WTC11 (cell line): ENCODE results near the gene SLC24A3. TPM values are rescaled to one million over a fixed set of nuclear protein-coding genes. Genes with fewer than 3 reads are reported as not detected.

ENCODE experiments used
- ATAC-seq: fragments of 200-7000 bp; cut with Tn5 transposase; 2 replicates; pipeline ENCODE4 v1.10.0; 2021; ENCODE audit warnings: mild to moderate bottlenecking, moderate library complexity
- CTCF ChIA-PET: fragments of 300-600 bp; sonication (Branson Sonifier 250); formaldehyde crosslinking; loops from one replicate; lab custom pipeline; 2021; ENCODE audit warnings: antibody characterized with exemption; lab: Charles Lee
- POLR2A ChIA-PET: fragments of 350-600 bp; sonication (Branson Sonifier 250); formaldehyde crosslinking; loops from one replicate; lab custom pipeline; 2021; ENCODE audit warnings: antibody characterized with exemption; lab: Charles Lee
- DNase-seq: peaks from one replicate; pipeline ENCODE4 v3.0.0; 2021; ENCODE audit warnings: low spot score
- H3K27ac Mint-ChIP-seq: 2 replicates; pipeline ENCODE4 v1.8.0; 2021; ENCODE audit warnings: mixed read lengths
- H3K27me3 Mint-ChIP-seq: 2 replicates; pipeline ENCODE4 v1.8.0; 2021; ENCODE audit warnings: low read depth, mild to moderate bottlenecking, moderate library complexity, mixed read lengths
- H3K36me3 Mint-ChIP-seq: 2 replicates; pipeline ENCODE4 v1.8.0; 2021; ENCODE audit warnings: mixed read lengths
- H3K4me1 Mint-ChIP-seq: 2 replicates; pipeline ENCODE4 v1.8.0; 2022; ENCODE audit warnings: mixed read lengths
- H3K4me3 Mint-ChIP-seq: 2 replicates; pipeline ENCODE4 v1.8.0; 2021; ENCODE audit warnings: mild to moderate bottlenecking, moderate library complexity, mixed read lengths
- H3K9me3 Mint-ChIP-seq: 2 replicates; pipeline ENCODE4 v1.8.0; 2021; ENCODE audit warnings: mixed read lengths
- ATF1 ChIP-seq: sonication (generic); formaldehyde crosslinking; IDR thresholded peaks from 2 replicates; pipeline ENCODE4 v1.8.1; 2023; ENCODE audit warnings: mild to moderate bottlenecking, moderate library complexity, missing genetic modification reagents
- CREB1 ChIP-seq: sonication (generic); formaldehyde crosslinking; IDR thresholded peaks from 2 replicates; pipeline ENCODE4 v1.8.0; 2023; ENCODE audit warnings: mild to moderate bottlenecking, missing genetic modification reagents
- ERG ChIP-seq: fragments of 250-450 bp; sonication (Bioruptor Pico); IDR thresholded peaks from 2 replicates; pipeline ENCODE4 v1.8.0; 2021; ENCODE audit warnings: mild to moderate bottlenecking
- ESRRA ChIP-seq: sonication (generic); formaldehyde crosslinking; IDR thresholded peaks from 2 replicates; pipeline ENCODE4 v1.8.1; 2022; ENCODE audit warnings: mild to moderate bottlenecking, missing genetic modification reagents, borderline replicate concordance
- FOXJ3 ChIP-seq: sonication (generic); formaldehyde crosslinking; IDR thresholded peaks from 2 replicates; pipeline ENCODE4 v1.9.0; 2021; ENCODE audit warnings: missing genetic modification reagents, mild to moderate bottlenecking, borderline replicate concordance
- GABPB1 ChIP-seq: sonication (generic); formaldehyde crosslinking; IDR thresholded peaks from 2 replicates; pipeline ENCODE4 v1.8.1; 2023; ENCODE audit warnings: mild to moderate bottlenecking, missing genetic modification reagents
- GRHL2 ChIP-seq: fragments of 250-450 bp; sonication (Bioruptor Pico); IDR thresholded peaks from 2 replicates; pipeline ENCODE4 v1.8.0; 2022; ENCODE audit warnings: mild to moderate bottlenecking, moderate library complexity; ENCODE audit not compliant: insufficient replicate concordance, severe bottlenecking
- JAZF1 ChIP-seq: fragments of 250-450 bp; sonication (Bioruptor Pico); IDR thresholded peaks from 2 replicates; pipeline ENCODE4 v1.9.0; 2021; ENCODE audit warnings: moderate library complexity, mild to moderate bottlenecking, inconsistent platforms
- JUN ChIP-seq: sonication (generic); formaldehyde crosslinking; IDR thresholded peaks from 2 replicates; pipeline ENCODE4 v1.8.0; 2023; ENCODE audit warnings: mild to moderate bottlenecking, missing genetic modification reagents
- KAT7 ChIP-seq: sonication (generic); formaldehyde crosslinking; IDR thresholded peaks from 2 replicates; pipeline ENCODE4 v1.8.1; 2023; ENCODE audit warnings: missing genetic modification reagents, mild to moderate bottlenecking, borderline replicate concordance
- PRRX2 ChIP-seq: fragments of 250-450 bp; sonication (Bioruptor Pico); IDR thresholded peaks from 2 replicates; pipeline ENCODE4 v1.8.0; 2021; ENCODE audit warnings: mild to moderate bottlenecking
- RORB ChIP-seq: fragments of 250-450 bp; sonication (Bioruptor Pico); IDR thresholded peaks from 2 replicates; pipeline ENCODE4 v1.9.0; 2021; ENCODE audit warnings: mild to moderate bottlenecking
- SMAD3 ChIP-seq: sonication (generic); formaldehyde crosslinking; IDR thresholded peaks from 2 replicates; pipeline ENCODE4 v1.8.0; 2022; ENCODE audit warnings: missing genetic modification reagents, mild to moderate bottlenecking, borderline replicate concordance
- SMAD4 ChIP-seq: sonication (generic); formaldehyde crosslinking; IDR thresholded peaks from 2 replicates; pipeline ENCODE4 v1.8.0; 2022; ENCODE audit warnings: mild to moderate bottlenecking, missing genetic modification reagents
- TEAD1 ChIP-seq: sonication (generic); formaldehyde crosslinking; IDR thresholded peaks from 2 replicates; pipeline ENCODE4 v1.8.0; 2022; ENCODE audit warnings: mild to moderate bottlenecking, missing genetic modification reagents
- USF2 ChIP-seq: sonication (generic); formaldehyde crosslinking; IDR thresholded peaks from 2 replicates; pipeline ENCODE4 v1.8.1; 2023; ENCODE audit warnings: mild to moderate bottlenecking, missing genetic modification reagents, moderate library complexity
- ZNF121 ChIP-seq: sonication (generic); formaldehyde crosslinking; IDR thresholded peaks from 2 replicates; pipeline ENCODE4 v1.8.0; 2023; ENCODE audit warnings: missing genetic modification reagents
- ZNF138 ChIP-seq: sonication (generic); formaldehyde crosslinking; conservative IDR thresholded peaks from 2 replicates; pipeline ENCODE4 v1.8.1; 2022; ENCODE audit warnings: mild to moderate bottlenecking, moderate library complexity, missing genetic modification reagents
- ZNF219 ChIP-seq: sonication (generic); formaldehyde crosslinking; IDR thresholded peaks from 2 replicates; pipeline ENCODE4 v1.8.0; 2023; ENCODE audit warnings: missing genetic modification reagents, mild to moderate bottlenecking, borderline replicate concordance
- ZNF263 ChIP-seq: sonication (generic); formaldehyde crosslinking; IDR thresholded peaks from 2 replicates; pipeline ENCODE4 v1.8.1; 2022; ENCODE audit warnings: low read depth, mild to moderate bottlenecking, moderate library complexity, missing genetic modification reagents
- ZNF512 ChIP-seq: sonication (generic); formaldehyde crosslinking; IDR thresholded peaks from 2 replicates; pipeline ENCODE4 v1.8.1; 2022; ENCODE audit warnings: missing genetic modification reagents, borderline replicate concordance
- total RNA-seq: library from RNA; stranded (reverse); gene quantifications from 3 replicates; pipeline ENCODE4 v1.2.3, GENCODE V29; 2021
- TF ChIP-seq, protein P1 (sequence below): sonication (generic); formaldehyde crosslinking; IDR thresholded peaks from 2 replicates; pipeline ENCODE4 v1.8.1; 2023; ENCODE audit warnings: mild to moderate bottlenecking, moderate library complexity, missing genetic modification reagents
- TF ChIP-seq, protein P2 (sequence below): sonication (generic); formaldehyde crosslinking; IDR thresholded peaks from 2 replicates; pipeline ENCODE4 v1.8.1; 2023; ENCODE audit warnings: mild to moderate bottlenecking, missing genetic modification reagents, moderate library complexity
- TF ChIP-seq, protein P3 (sequence below): sonication (generic); formaldehyde crosslinking; IDR thresholded peaks from 2 replicates; pipeline ENCODE4 v1.8.1; 2023; ENCODE audit warnings: mild to moderate bottlenecking, missing genetic modification reagents
- TF ChIP-seq, protein P4 (sequence below): sonication (generic); formaldehyde crosslinking; IDR thresholded peaks from 2 replicates; pipeline ENCODE4 v1.8.1; 2022; ENCODE audit warnings: mild to moderate bottlenecking, moderate library complexity, missing genetic modification reagents

The SLC24A3 gene
- total RNA-seq, 1 experiment from 2014 or later, result 5.7 TPM

GRCh38 chr20:19624221-19624965, 412.0 kb downstream of the SLC24A3 start:
- Mint-ChIP-seq H3K4me1 (peaks cover 33% of the 10 kb centered on the region), H3K4me3 (no peak overlapping the region), H3K9me3 (peaks cover 30% of the 10 kb centered on the region), H3K27me3 (no peaks in the 10 kb centered on the region), H3K36me3 (peaks cover 23% of the 10 kb centered on the region)
- ChIA-PET CTCF (no interaction called here), POLR2A (no interaction called here)
- ATAC-seq, result no peak
- TF ChIP-seq SMAD3 (CRISPR knock-in tag) (no peak), ATF1 (CRISPR knock-in tag) (no peak), ZNF512 (CRISPR knock-in tag) (no peak), ESRRA (CRISPR knock-in tag) (no peak), JAZF1 (CRISPR knock-in tag) (no peak), GRHL2 (CRISPR knock-in tag) (no peak), GABPB1 (CRISPR knock-in tag) (no peak), RORB (CRISPR knock-in tag) (no peak), ERG (CRISPR knock-in tag) (no peak), PRRX2 (CRISPR knock-in tag) (no peak), USF2 (CRISPR knock-in tag) (no peak)
- TF ChIP-seq, protein P1, sequence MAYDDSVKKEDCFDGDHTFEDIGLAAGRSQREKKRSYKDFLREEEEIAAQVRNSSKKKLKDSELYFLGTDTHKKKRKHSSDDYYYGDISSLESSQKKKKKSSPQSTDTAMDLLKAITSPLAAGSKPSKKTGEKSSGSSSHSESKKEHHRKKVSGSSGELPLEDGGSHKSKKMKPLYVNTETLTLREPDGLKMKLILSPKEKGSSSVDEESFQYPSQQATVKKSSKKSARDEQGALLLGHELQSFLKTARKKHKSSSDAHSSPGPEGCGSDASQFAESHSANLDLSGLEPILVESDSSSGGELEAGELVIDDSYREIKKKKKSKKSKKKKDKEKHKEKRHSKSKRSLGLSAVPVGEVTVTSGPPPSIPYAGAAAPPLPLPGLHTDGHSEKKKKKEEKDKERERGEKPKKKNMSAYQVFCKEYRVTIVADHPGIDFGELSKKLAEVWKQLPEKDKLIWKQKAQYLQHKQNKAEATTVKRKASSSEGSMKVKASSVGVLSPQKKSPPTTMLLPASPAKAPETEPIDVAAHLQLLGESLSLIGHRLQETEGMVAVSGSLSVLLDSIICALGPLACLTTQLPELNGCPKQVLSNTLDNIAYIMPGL (CRISPR knock-in tag), result no peak
- TF ChIP-seq, all 79 proteins: peak for 0
- no peak for DNase-seq
- H3K27ac Mint-ChIP-seq, result no peak overlapping the region

DNA sequence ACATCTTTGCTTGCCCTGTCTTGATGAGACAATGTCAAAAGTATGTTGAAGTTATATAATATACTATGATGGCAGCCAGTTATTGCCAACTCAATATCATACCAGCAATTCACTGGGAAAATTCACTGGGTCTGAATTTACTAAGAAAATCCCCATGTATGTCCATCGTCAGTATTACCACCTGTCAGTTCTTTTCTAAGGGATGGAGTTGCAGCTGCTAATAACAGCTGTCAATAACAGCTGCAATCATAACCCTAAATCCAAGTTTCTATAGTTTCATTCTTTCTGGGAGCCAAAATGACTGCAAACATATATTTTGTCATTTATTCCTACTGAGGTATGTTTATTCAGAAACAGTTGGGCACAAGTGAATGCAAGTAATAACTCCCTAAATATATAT, 413.0 kb downstream of the SLC24A3 start:
- Mint-ChIP-seq H3K9me3 (peaks cover 30% of the 10 kb centered on the region), H3K36me3 (peaks cover 23% of the 10 kb centered on the region), H3K27me3 (no peaks in the 10 kb centered on the region), H3K4me1 (peaks cover 23% of the 10 kb centered on the region), H3K27ac (no peak overlapping the region), H3K4me3 (no peak overlapping the region)
- ATAC-seq, result no peak
- CTCF ChIA-PET, result no interaction called here
- no peak for DNase-seq
- POLR2A ChIA-PET, result no interaction called here
- TF ChIP-seq TEAD1 (no peak), JUN (CRISPR knock-in tag) (no peak), SMAD3 (CRISPR knock-in tag) (no peak), GRHL2 (CRISPR knock-in tag) (no peak), FOXJ3 (no peak), ZNF121 (CRISPR knock-in tag) (no peak), CREB1 (CRISPR knock-in tag) (no peak), ZNF263 (CRISPR knock-in tag) (no peak), ZNF219 (no peak), KAT7 (CRISPR knock-in tag) (no peak), SMAD4 (CRISPR knock-in tag) (no peak), ZNF138 (no peak)
- TF ChIP-seq, protein P2, sequence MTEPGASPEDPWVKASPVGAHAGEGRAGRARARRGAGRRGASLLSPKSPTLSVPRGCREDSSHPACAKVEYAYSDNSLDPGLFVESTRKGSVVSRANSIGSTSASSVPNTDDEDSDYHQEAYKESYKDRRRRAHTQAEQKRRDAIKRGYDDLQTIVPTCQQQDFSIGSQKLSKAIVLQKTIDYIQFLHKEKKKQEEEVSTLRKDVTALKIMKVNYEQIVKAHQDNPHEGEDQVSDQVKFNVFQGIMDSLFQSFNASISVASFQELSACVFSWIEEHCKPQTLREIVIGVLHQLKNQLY (CRISPR knock-in tag), result no peak
- TF ChIP-seq, protein P3, sequence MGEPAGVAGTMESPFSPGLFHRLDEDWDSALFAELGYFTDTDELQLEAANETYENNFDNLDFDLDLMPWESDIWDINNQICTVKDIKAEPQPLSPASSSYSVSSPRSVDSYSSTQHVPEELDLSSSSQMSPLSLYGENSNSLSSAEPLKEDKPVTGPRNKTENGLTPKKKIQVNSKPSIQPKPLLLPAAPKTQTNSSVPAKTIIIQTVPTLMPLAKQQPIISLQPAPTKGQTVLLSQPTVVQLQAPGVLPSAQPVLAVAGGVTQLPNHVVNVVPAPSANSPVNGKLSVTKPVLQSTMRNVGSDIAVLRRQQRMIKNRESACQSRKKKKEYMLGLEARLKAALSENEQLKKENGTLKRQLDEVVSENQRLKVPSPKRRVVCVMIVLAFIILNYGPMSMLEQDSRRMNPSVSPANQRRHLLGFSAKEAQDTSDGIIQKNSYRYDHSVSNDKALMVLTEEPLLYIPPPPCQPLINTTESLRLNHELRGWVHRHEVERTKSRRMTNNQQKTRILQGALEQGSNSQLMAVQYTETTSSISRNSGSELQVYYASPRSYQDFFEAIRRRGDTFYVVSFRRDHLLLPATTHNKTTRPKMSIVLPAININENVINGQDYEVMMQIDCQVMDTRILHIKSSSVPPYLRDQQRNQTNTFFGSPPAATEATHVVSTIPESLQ (CRISPR knock-in tag), result no peak
- TF ChIP-seq, protein P4, sequence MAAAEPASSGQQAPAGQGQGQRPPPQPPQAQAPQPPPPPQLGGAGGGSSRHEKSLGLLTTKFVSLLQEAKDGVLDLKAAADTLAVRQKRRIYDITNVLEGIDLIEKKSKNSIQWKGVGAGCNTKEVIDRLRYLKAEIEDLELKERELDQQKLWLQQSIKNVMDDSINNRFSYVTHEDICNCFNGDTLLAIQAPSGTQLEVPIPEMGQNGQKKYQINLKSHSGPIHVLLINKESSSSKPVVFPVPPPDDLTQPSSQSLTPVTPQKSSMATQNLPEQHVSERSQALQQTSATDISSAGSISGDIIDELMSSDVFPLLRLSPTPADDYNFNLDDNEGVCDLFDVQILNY, result no peak
